Mammary epithelial cell (primary cell): ENCODE measurements around the gene MICAL1.

ENCODE experiments used
- CTCF ChIP-seq, 2 donors: IDR thresholded peaks in 1 of 2; conservative IDR thresholded peaks in 1 of 2; 2 replicates each; pipeline ENCODE4 v1.5.1; 2011 to 2012; ENCODE audit warnings: inconsistent platforms in 2 of 2, low read length in 2 of 2, mild to moderate bottlenecking in 2 of 2, control low read depth in 1 of 2, low read depth in 1 of 2; ENCODE audit not compliant: insufficient read depth in 1 of 2; ENCODE audit errors: extremely low read depth in 1 of 2
- EZH2 ChIP-seq: IDR thresholded peaks from 2 replicates; pipeline ENCODE4 v1.6.1; 2012; ENCODE audit warnings: low read length, inconsistent platforms, borderline replicate concordance

GRCh38 chr6:109482905-109483734, 27.5 kb upstream of the MICAL1 start, which contains the start of gene ZBTB24:
- TF ChIP-seq CTCF (conservative IDR thresholded peaks at IDR 0.05 in 1 of 2, IDR thresholded peaks at IDR 0.05 in 1 of 2; ENCODE audit: extremely low read depth in 1 of 2, insufficient read depth in 1 of 2, low read depth in 1 of 2, low read length in 2 of 2) (no peak), EZH2 (no peak)
